Islet of Langerhans (tissue), 1 donor: ENCODE results near the gene CABP7.

ENCODE experiments used
- FAIRE-seq: peaks from one replicate; lab custom pipeline; 2011; peaks lifted over from hg19 to GRCh38; lab: Jason Lieb, UNC

The CABP7 gene

GRCh38 chr22:29780748-29781676 is 61.2 kb downstream of the CABP7 start:
- no peak for FAIRE-seq
